ENCODE results near the gene CORT.

DNA sequence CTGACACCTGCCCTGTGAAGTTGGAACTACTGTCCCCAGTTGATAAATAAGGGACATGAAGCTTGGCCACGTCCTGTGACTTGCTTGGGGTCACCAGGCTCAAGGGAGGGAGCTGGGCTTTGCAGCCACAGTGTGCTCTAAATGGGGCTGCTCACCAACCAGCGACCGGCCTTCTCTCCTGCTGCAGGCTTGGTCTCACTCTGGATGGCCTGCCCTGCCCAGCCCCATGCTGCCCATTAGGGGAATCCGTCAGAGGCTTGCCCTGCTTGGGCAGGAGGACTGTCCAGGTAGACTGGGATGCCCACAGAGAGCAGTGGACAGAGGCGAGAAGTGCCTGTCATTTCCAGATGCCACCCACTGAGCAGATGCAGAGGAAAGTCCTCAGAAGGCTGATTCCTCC is 20.8 kb upstream of the CORT start:
- TF ChIP-seq, protein P1, sequence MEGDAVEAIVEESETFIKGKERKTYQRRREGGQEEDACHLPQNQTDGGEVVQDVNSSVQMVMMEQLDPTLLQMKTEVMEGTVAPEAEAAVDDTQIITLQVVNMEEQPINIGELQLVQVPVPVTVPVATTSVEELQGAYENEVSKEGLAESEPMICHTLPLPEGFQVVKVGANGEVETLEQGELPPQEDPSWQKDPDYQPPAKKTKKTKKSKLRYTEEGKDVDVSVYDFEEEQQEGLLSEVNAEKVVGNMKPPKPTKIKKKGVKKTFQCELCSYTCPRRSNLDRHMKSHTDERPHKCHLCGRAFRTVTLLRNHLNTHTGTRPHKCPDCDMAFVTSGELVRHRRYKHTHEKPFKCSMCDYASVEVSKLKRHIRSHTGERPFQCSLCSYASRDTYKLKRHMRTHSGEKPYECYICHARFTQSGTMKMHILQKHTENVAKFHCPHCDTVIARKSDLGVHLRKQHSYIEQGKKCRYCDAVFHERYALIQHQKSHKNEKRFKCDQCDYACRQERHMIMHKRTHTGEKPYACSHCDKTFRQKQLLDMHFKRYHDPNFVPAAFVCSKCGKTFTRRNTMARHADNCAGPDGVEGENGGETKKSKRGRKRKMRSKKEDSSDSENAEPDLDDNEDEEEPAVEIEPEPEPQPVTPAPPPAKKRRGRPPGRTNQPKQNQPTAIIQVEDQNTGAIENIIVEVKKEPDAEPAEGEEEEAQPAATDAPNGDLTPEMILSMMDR (IDR thresholded peaks at IDR 0.05) = no peak
- TF ChIP-seq POLR2A (IDR thresholded peaks at IDR 0.05) = no peak

Data from Peyer's patch (tissue), 4 donors.